CD4-positive, alpha-beta T cell treated with Interleukin-21 for 1 hour (primary cell): Measurements from ENCODE around the gene P4HB.

Source experiments
- DNase-seq: peaks from one replicate; pipeline ENCODE4 v3.0.0-alpha.2; 2020

Gene P4HB

DNA sequence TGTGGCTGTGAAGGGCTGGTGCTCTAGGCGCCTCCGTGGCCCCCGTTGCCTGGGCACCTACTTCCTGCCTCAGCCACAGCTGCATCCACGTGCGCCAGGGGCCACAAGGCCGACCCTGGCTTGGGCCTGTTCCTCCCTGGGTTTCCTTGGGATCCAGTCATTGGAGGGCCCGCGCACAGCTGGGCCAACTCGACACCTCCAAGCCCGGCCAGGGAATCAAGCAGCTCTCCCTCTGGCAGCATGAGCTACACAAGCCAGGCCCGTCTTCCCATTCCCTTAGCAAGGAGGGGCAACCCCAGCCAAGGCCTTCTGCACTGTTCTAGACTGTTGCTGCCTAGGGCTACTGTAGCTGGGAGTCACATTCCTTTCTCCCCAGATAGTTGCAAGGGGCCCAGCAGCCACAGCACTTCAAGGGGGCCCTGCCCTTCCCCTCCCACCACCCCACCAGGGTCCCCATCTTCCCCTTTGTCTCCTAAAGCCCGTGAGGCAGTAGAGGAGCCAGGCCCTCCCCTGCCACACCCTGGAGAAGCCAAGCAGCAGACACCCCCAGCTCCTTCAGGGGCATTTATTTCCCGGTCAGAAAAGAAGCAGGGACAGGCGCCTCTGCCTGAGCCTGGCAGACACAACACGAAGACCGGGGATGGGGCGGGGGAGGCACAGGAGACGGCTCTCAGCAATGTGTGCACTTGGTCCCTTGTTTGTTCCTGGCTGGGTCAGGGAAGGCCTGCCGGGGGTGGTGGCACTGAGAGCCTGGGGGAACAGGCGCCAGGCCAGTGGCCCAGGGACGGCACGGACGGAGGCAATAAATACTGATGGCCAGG is 7.0 kb upstream of the P4HB start:
- peak; percentile 37 for DNase-seq

DNA sequence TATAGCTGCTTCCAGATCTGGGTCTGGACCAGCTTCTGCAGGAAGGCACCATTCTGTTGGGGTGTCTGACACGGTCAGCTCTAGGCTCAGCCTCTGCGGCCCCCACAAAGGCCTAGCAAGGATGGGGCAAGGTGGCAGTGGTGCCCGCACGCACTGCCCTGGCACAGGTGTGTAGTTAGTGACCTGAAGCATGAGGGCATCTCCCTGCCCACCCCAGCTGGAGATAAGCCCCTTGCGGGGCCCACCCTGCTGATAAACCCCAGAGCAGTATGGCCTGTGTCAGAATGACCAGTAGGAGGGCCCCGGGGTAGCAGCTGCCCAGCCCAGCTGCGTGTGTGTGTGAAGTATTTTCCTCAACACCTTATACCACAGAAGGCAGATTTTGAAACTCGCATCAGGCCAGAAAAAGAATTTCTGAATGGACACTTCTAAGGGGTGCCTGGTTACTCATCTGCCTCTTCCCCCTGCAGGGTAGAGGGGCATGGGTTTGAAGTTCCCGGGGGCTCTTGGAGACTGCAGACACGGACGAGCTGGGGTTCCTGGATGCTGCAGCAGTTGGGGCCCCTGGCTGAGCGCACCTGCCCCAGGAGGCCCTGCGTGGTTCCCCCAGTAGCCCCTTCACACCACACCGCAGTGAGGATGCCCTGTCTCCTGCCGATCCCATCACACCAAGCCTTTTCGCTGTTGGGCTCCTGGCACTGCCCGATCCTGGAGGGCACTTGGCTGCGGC is 6.3 kb upstream of the P4HB start:
- DNase-seq, result no peak

GRCh38 chr17:81865733-81866439 is 5.6 kb upstream of the P4HB start:
- DNase-seq, result no peak

DNA sequence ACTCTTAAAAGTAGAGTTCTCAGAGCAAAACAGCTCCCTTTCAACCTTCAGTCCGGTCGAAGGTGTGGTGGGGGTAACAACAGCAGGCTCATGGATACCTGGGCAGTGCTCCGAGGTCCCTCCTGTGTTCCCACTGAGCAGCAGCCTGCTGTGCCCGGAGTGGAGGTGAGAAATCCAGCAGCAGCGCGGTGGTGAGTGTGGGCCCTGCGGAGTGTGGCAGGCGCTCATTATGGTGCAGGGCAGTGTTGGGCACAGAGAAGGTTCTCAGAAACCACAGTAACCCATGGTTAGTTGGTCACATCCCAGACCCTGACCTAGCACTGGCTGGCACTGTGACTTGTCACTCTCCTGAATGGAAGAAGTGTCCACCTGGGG is 5.0 kb upstream of the P4HB start:
- no peak for DNase-seq

DNA sequence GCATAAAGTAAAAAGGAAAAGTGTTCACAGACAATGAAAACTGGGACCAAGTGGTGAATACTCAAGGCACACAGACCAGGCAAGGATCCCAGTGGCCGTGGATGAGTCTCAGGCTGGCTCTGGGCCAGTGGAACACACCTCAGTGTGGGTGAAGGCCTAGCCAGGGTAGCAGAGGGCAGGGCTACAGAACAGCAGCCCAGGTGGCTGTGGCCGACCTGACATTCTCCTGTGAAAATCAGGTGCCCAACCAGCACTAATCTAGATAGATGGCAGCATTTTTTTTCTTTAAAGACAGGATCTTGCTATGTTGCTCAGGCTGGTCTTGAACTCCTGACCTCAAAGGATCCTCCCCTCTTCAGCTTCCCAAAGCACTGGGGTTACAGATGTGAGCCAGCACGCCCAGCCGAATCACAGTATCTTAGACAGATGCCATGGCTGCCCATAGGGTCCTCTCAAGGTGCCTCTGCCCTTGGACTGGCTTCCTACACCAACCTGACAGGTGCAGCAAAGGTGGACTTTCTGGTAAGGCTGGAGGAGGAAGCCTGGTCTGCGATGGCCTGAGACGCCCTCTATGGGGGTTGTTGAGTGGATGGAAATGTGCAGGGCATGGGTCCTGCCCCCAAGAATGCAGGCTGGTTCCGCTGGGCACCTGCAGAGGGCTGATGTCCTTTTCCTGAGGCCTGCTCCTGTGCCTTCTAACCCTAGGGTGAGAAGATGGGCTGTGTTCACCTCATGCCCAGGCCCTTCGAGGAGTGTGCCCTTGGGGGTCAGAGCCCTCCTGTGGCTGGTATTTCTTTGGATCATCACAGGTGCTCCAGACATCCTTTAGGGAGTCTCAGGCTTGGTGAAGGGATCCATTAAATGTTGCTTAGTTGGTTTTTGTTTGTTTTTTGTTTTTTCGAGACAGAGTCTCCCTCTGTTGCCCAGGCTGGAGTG is 3.8 kb upstream of the P4HB start:
- no peak for DNase-seq

- DNase-seq, result no peak
Measured at GRCh38 chr17:81863123-81863675, 2.9 kb upstream of the P4HB start.

DNA sequence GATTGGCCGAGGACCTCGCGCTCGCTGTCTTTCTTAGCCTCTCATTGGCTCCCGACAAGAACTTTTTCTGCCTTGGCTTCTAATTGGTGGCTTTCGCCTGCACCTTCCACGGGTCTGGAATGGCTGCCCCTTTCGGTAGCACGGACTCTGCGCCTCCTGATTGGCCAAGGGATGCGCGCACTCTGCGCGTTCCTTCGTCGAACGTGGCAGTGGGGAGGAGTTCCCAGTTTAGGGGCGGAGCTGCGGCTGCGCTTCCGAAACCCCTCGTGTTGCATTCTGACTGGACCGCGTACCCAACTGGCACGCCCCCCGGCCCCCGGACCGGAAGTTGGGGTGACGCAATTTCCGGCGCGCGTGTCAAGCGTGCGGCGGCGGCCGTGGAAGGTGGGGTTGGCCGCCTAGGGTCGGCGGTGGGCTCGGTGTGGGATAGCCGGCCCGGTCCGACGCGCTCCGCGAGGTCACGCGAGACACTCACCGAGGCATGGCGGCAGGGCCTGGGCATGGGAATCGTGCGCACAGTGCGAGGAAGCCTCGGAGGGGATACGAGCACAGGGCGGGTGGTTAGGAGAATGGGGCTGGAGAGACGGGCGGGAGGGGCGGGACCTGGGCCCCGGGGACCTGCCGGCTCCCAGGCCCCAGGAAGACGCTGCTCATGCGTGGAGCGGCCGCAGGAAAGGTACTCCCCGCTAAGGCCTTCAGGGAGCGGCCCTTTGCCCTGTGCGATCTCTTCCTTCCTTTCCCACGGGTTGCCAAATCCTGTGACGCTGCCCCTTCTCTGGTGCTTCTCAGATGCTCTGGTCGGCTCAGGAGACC is 627 bp upstream of the P4HB start:
- peak; percentile 100 for DNase-seq

- no peak for DNase-seq
Measured at GRCh38 chr17:81858967-81859905, 1.1 kb downstream of the P4HB start.

- DNase-seq, result no peak
Measured at GRCh38 chr17:81858170-81858966, 2.0 kb downstream of the P4HB start.

- no peak for DNase-seq
Measured at GRCh38 chr17:81854974-81855774, 5.2 kb downstream of the P4HB start.

GRCh38 chr17:81852237-81852636 is 8.1 kb downstream of the P4HB start:
- DNase-seq, result no peak

- no peak for DNase-seq
Measured at GRCh38 chr17:81851423-81851822, 8.9 kb downstream of the P4HB start.

GRCh38 chr17:81849457-81849856 is 10.9 kb downstream of the P4HB start:
- no peak for DNase-seq

GRCh38 chr17:81846743-81847689 is 13.3 kb downstream of the P4HB start:
- no peak for DNase-seq

GRCh38 chr17:81845881-81846742 is 14.2 kb downstream of the P4HB start:
- no peak for DNase-seq

- no peak for DNase-seq
Measured at GRCh38 chr17:81845361-81845760, 15.0 kb downstream of the P4HB start.
